GM12801 (cell line): ENCODE data around the gene SOX6.

Experiments
- CTCF ChIP-seq: IDR thresholded peaks from one replicate; pipeline ENCODE4 v1.5.1; 2011; ENCODE audit warnings: control low read depth; ENCODE audit not compliant: insufficient read length; ENCODE audit errors: extremely low read depth

Gene SOX6

GRCh38 chr11:16356057-16356760 is at the start of gene SOX6:
Gene SOX6, minus strand, starts transcription at chr11:16356546. Its CDS starts 15,298 bp downstream, at chr11:16341248.
- no peak for TF ChIP-seq CTCF

- no peak for TF ChIP-seq CTCF
These were observed 48.5 kb upstream of the SOX6 start for GRCh38 chr11:16404781-16405285.

- no peak for TF ChIP-seq CTCF
These were observed 47.5 kb upstream of the SOX6 start for GRCh38 chr11:16403851-16404250.

GRCh38 chr11:16403448-16403803 is 47.1 kb upstream of the SOX6 start:
- TF ChIP-seq CTCF: no peak

GRCh38 chr11:16402654-16403447 is 46.5 kb upstream of the SOX6 start:
- TF ChIP-seq CTCF: no peak

- no peak for TF ChIP-seq CTCF
These were observed 41.0 kb upstream of the SOX6 start for GRCh38 chr11:16397390-16397789.

GRCh38 chr11:16395601-16396000 is 39.3 kb upstream of the SOX6 start:
- TF ChIP-seq CTCF: no peak
